OCI-LY7 (cell line): ENCODE results near the gene PHGDH. TPM values are rescaled to one million over a fixed set of nuclear protein-coding genes. Genes with fewer than 3 reads are reported as not detected.

Source experiments
- BruUV-seq: library from RNA; stranded (reverse); fragments of 400-500 nt; replicated peaks from 2 replicates; lab custom pipeline; 2021; lab: Mats Ljungman, UMichigan
- CTCF ChIA-PET: fragments of 300-600 bp; sonication (Branson Sonifier 250); formaldehyde crosslinking; loops from one replicate; lab custom pipeline; 2022; ENCODE audit warnings: antibody characterized with exemption; ENCODE audit not compliant: unreplicated experiment; lab: Charles Lee
- POLR2A ChIA-PET: fragments of 300-600 bp; sonication (Branson Sonifier 250); formaldehyde crosslinking; loops from one replicate; lab custom pipeline; 2022; ENCODE audit warnings: antibody characterized with exemption; lab: Charles Lee
- DNase-seq: peaks from one replicate; pipeline ENCODE4 v3.0.0-alpha.2; 2015; ENCODE audit warnings: low spot score
- H2AFZ ChIP-seq: fragments of 200-600 bp; sonication (generic), shearing (Covaris generic); 2 replicates; pipeline ENCODE4 v1.6.1; 2014; ENCODE audit warnings: mild to moderate bottlenecking, antibody characterized with exemption, low read length, moderate library complexity
- H3K27ac ChIP-seq: fragments of 200-600 bp; sonication (generic); 2 replicates; pipeline ENCODE4 v1.5.1; 2014; ENCODE audit warnings: mixed run types, low read depth, mild to moderate bottlenecking, moderate library complexity, low read length, inconsistent platforms; ENCODE audit not compliant: poor library complexity, severe bottlenecking
- H3K36me3 ChIP-seq: fragments of 200-600 bp; sonication (generic); 2 replicates; pipeline ENCODE4 v1.6.1; 2014; ENCODE audit warnings: mild to moderate bottlenecking, antibody characterized with exemption, low read length, moderate library complexity, mixed read lengths; ENCODE audit not compliant: insufficient read depth
- H3K4me1 ChIP-seq: fragments of 200-600 bp; sonication (generic); 2 replicates; pipeline ENCODE4 v1.5.1; 2014; ENCODE audit warnings: mild to moderate bottlenecking, low read length; ENCODE audit not compliant: insufficient read depth, poor library complexity, severe bottlenecking
- H3K4me2 ChIP-seq: fragments of 200-600 bp; sonication (generic); 2 replicates; pipeline ENCODE4 v1.6.1; 2014; ENCODE audit warnings: mild to moderate bottlenecking, low read length
- H3K4me3 ChIP-seq: fragments of 200-600 bp; sonication (generic); 2 replicates; pipeline ENCODE4 v1.5.1; 2014; ENCODE audit warnings: mild to moderate bottlenecking, low read depth, low read length; ENCODE audit not compliant: poor library complexity, severe bottlenecking
- H3K79me2 ChIP-seq: fragments of 200-600 bp; sonication (generic); 2 replicates; pipeline ENCODE4 v1.6.1; 2016; ENCODE audit warnings: low read depth, mild to moderate bottlenecking, low read length, moderate library complexity, mixed read lengths; ENCODE audit not compliant: insufficient read depth
- H3K9me2 ChIP-seq: fragments of 200-600 bp; sonication (generic); 2 replicates; pipeline ENCODE4 v1.6.1; 2016; ENCODE audit warnings: mild to moderate bottlenecking, low read length, mixed read lengths; ENCODE audit not compliant: insufficient read depth
- H3K9me3 ChIP-seq: fragments of 200-600 bp; sonication (generic); 2 replicates; pipeline ENCODE4 v1.6.1; 2014; ENCODE audit warnings: mild to moderate bottlenecking, mixed run types, low read length, mixed read lengths
- H4K20me1 ChIP-seq: fragments of 200-600 bp; sonication (generic); 2 replicates; pipeline ENCODE4 v1.6.1; 2014; ENCODE audit warnings: mild to moderate bottlenecking, antibody characterized with exemption, low read length, moderate library complexity, mixed read lengths; ENCODE audit not compliant: insufficient read depth
- CTCF ChIP-seq: fragments of 200-600 bp; sonication (generic); conservative IDR thresholded peaks from 2 replicates; pipeline ENCODE4 v1.5.1; 2014; ENCODE audit warnings: mild to moderate bottlenecking, antibody characterized with exemption, low read length, moderate library complexity, mixed read lengths
- EZH2phosphoT487 ChIP-seq: fragments of 200-600 bp; sonication (generic); IDR thresholded peaks from 2 replicates; pipeline ENCODE4 v1.6.1; 2018; ENCODE audit warnings: low read depth, borderline replicate concordance, mild to moderate bottlenecking, mixed run types, antibody characterized with exemption, low read length, moderate library complexity, mixed read lengths
- intact Hi-C: fragments of 100-400 bp; cut with micrococcal nuclease; formaldehyde crosslinking; loops from one replicate; pipeline ENCODE4 v1.10.0; 2022; ENCODE audit not compliant: unreplicated experiment
- total RNA-seq, 2 experiments: library from RNA; depleted of rRNA in 1 of 2; stranded (reverse); fragments of >200 nt in 1 of 2; shearing (Covaris generic) in 1 of 2; gene quantifications; 2 replicates each; pipeline ENCODE4 v1.2.3, GENCODE V29; 2014 to 2022

PHGDH gene
- total RNA-seq, 2 experiments from 2014 or later, result 287 to 451 TPM

- Histone ChIP-seq H3K9me2 (no peaks in the 10 kb centered on the region), H3K79me2 (no peaks in the 10 kb centered on the region), H3K36me3 (no peaks in the 10 kb centered on the region), H3K9me3 (no peaks in the 10 kb centered on the region), H3K4me2 (no peak overlapping the region), H3K4me1 (no peaks in the 10 kb centered on the region), H3K27ac (no peak overlapping the region), H2AFZ (no peak overlapping the region), H3K4me3 (no peak overlapping the region), H4K20me1 (no peaks in the 10 kb centered on the region)
- intact Hi-C loops, result no loop called here
- POLR2A ChIA-PET, result no interaction called here
- no TSS peak for BruUV-seq
- TF ChIP-seq CTCF (no peak), EZH2phosphoT487 (no peak)
- CTCF ChIA-PET, result no interaction called here
- DNase-seq, result no peak
Measured at GRCh38 chr1:119767486-119767885, 55.8 kb downstream of the PHGDH start.

- DNase-seq, result no peak
- ChIA-PET POLR2A (no interaction called here), CTCF (no interaction called here)
- Histone ChIP-seq H3K4me2 (no peak within 1 kb of the TSS), H3K4me3 (no peak within 1 kb of the TSS), H2AFZ (no peak within 1 kb of the TSS), H3K27ac (no peak within 1 kb of the TSS), H4K20me1 (no peaks in the 10 kb centered on the region), H3K9me2 (no peaks in the 10 kb centered on the region), H3K79me2 (no peaks in the 10 kb centered on the region), H3K36me3 (no peaks in the 10 kb centered on the region), H3K9me3 (no peaks in the 10 kb centered on the region), H3K4me1 (no peaks in the 10 kb centered on the region)
- TF ChIP-seq EZH2phosphoT487, result no peak
- no peak for TF ChIP-seq CTCF
- intact Hi-C loops, result no loop called here
- no TSS peak for BruUV-seq
Measured at GRCh38 chr1:119768778-119769177, 57.0 kb downstream of the PHGDH start, which contains the start of gene HMGCS2. Gene HMGCS2, minus strand, starts transcription at chr1:119768905. Its CDS starts 61 bp downstream, at chr1:119768844.

GRCh38 chr1:119771016-119771415, 59.3 kb downstream of the PHGDH start:
- no peaks in the 10 kb centered on the region for H3K79me2 ChIP-seq
- no TSS peak for BruUV-seq
- no peak overlapping the region for H3K27ac ChIP-seq
- H3K9me3 ChIP-seq, result no peaks in the 10 kb centered on the region
- ChIA-PET CTCF (no interaction called here), POLR2A (interaction anchor here (0.6 kb wide), 1 partner anchor 9 kb away, joined by 3 read pairs; no protein-coding TSS in a partner anchor)
- H3K4me3 ChIP-seq, result no peak overlapping the region
- intact Hi-C loops, result no loop called here
- no peaks in the 10 kb centered on the region for H3K36me3 ChIP-seq
- DNase-seq, result no peak
- no peak overlapping the region for H2AFZ ChIP-seq
- H3K4me2 ChIP-seq, result no peak overlapping the region
- no peaks in the 10 kb centered on the region for H3K4me1 ChIP-seq
- H4K20me1 ChIP-seq, result no peaks in the 10 kb centered on the region
- no peak for TF ChIP-seq CTCF
- H3K9me2 ChIP-seq, result no peaks in the 10 kb centered on the region
